Erythroblast (primary cell): Measurements from ENCODE around the gene CGNL1.

Experiments used
- GATA1 ChIP-seq: IDR thresholded peaks from 2 replicates; pipeline ENCODE4 v1.6.1; 2011; ENCODE audit warnings: low read depth, mild to moderate bottlenecking, control low read depth, low read length, moderate library complexity
- POLR2A ChIP-seq: IDR thresholded peaks from 2 replicates; pipeline ENCODE4 v1.6.1; 2011; ENCODE audit warnings: mild to moderate bottlenecking, low read length

- TF ChIP-seq POLR2A (no peak), GATA1 (no peak)
Observed at GRCh38 chr15:57578288-57578900, 202.1 kb downstream of the CGNL1 start.
